PC-3 (cell line): ENCODE measurements around the gene ACOXL. TPM values are rescaled to one million over a fixed set of nuclear protein-coding genes. Genes with fewer than 3 reads are reported as not detected.

Experiments
- ATAC-seq: fragments of 200-7000 bp; cut with Tn5 transposase; 2 replicates; pipeline ENCODE4 v1.9.1; 2020; ENCODE audit warnings: mild to moderate bottlenecking, moderate library complexity
- BruUV-seq: library from RNA; stranded (reverse); fragments of 400-500 nt; replicated peaks from 2 replicates; lab custom pipeline; 2021; lab: Mats Ljungman, UMichigan
- CTCF ChIA-PET: fragments of 300-600 bp; sonication (Branson Sonifier 250); formaldehyde crosslinking; loops from one replicate; lab custom pipeline; 2022; ENCODE audit warnings: antibody characterized with exemption; lab: Charles Lee
- POLR2A ChIA-PET: fragments of 300-600 bp; sonication (Branson Sonifier 250); formaldehyde crosslinking; loops from one replicate; lab custom pipeline; 2022; ENCODE audit warnings: antibody characterized with exemption; ENCODE audit not compliant: unreplicated experiment; lab: Charles Lee
- DNase-seq: peaks from one replicate; pipeline ENCODE4 v3.0.0-alpha.2; 2015
- H2AFZ ChIP-seq: fragments of 300-600 bp; sonication (generic); 2 replicates; pipeline ENCODE4 v1.6.0; 2016; ENCODE audit warnings: antibody characterized with exemption, low read length
- H3F3A ChIP-seq: fragments of 300-600 bp; sonication (generic); one replicate; pipeline ENCODE4 v1.6.0; 2017; ENCODE audit warnings: antibody characterized with exemption, low read length, control low read depth, mild to moderate bottlenecking; ENCODE audit not compliant: unreplicated experiment
- H3K27ac ChIP-seq: fragments of 300-600 bp; sonication (generic); 2 replicates; pipeline ENCODE4 v1.5.1; 2016; ENCODE audit warnings: mild to moderate bottlenecking, low read length
- H3K27me3 ChIP-seq: fragments of 300-600 bp; sonication (generic); 2 replicates; pipeline ENCODE4 v1.6.1; 2016; ENCODE audit warnings: low read length, mixed read lengths
- H3K36me3 ChIP-seq: fragments of 300-600 bp; sonication (generic); 2 replicates; pipeline ENCODE4 v1.6.1; 2016; ENCODE audit warnings: low read depth, mixed run types, low read length, mixed read lengths
- H3K4me1 ChIP-seq: fragments of 300-600 bp; sonication (generic); 2 replicates; pipeline ENCODE4 v1.5.1; 2016; ENCODE audit warnings: low read length; ENCODE audit not compliant: insufficient read depth
- H3K4me2 ChIP-seq: fragments of 300-600 bp; sonication (generic); 2 replicates; pipeline ENCODE4 v1.6.0; 2016; ENCODE audit warnings: low read length
- H3K4me3 ChIP-seq: fragments of 300-600 bp; sonication (generic); 2 replicates; pipeline ENCODE4 v1.5.1; 2016; ENCODE audit warnings: mild to moderate bottlenecking, low read length, mixed read lengths
- H3K79me2 ChIP-seq: fragments of 300-600 bp; sonication (generic); 2 replicates; pipeline ENCODE4 v1.6.1; 2017; ENCODE audit warnings: low read length, mixed read lengths
- H3K9ac ChIP-seq: fragments of 300-600 bp; sonication (generic); 2 replicates; pipeline ENCODE4 v1.6.0; 2016; ENCODE audit warnings: mild to moderate bottlenecking, low read length
- H3K9me2 ChIP-seq: fragments of 300-600 bp; sonication (generic); replicated peaks from 2 replicates; pipeline ENCODE4 v1.6.1; 2016; ENCODE audit warnings: mixed run types, low read length, mixed read lengths
- H3K9me3 ChIP-seq: fragments of 300-600 bp; sonication (generic); 2 replicates; pipeline ENCODE4 v1.6.1; 2016; ENCODE audit warnings: low read length, mixed read lengths
- H4K20me1 ChIP-seq: fragments of 300-600 bp; sonication (generic); 2 replicates; pipeline ENCODE4 v1.6.1; 2016; ENCODE audit warnings: low read length, mixed read lengths
- CTCF ChIP-seq: fragments of 300-600 bp; sonication (generic); conservative IDR thresholded peaks from 2 replicates; pipeline ENCODE4 v1.5.1; 2017; ENCODE audit warnings: antibody characterized with exemption, low read depth, mild to moderate bottlenecking, low read length
- EZH2 ChIP-seq: fragments of 300-600 bp; sonication (generic); IDR thresholded peaks from one replicate; pipeline ENCODE4 v1.6.1; 2017; ENCODE audit warnings: antibody characterized with exemption, mild to moderate bottlenecking, low read length; ENCODE audit not compliant: unreplicated experiment
- EZH2phosphoT487 ChIP-seq: fragments of 300-600 bp; sonication (generic); IDR thresholded peaks from 2 replicates; pipeline ENCODE4 v1.6.1; 2018; ENCODE audit warnings: mild to moderate bottlenecking, antibody characterized with exemption, low read length, borderline replicate concordance
- intact Hi-C: fragments of 100-400 bp; cut with micrococcal nuclease; formaldehyde crosslinking; loops from 2 replicates; pipeline ENCODE4 v1.9.0; 2023
- total RNA-seq: library from RNA; depleted of rRNA; stranded (reverse); fragments of >200 nt; gene quantifications from 2 replicates; pipeline ENCODE4 v1.2.3, GENCODE V29; 2014

The ACOXL gene
- total RNA-seq, 1 experiment from 2014 or later: 16.3 TPM

- Histone ChIP-seq H2AFZ (no peak overlapping the region), H3K27ac (no peak overlapping the region), H3K79me2 (peaks cover 64% of the 10 kb centered on the region), H3F3A (no peaks in the 10 kb centered on the region), H3K4me1 (peaks cover 30% of the 10 kb centered on the region), H3K4me2 (no peak overlapping the region), H4K20me1 (peaks cover 8% of the 10 kb centered on the region; the same call in 1 of the 2 replicates), H3K4me3 (no peak overlapping the region), H3K36me3 (peaks cover 18% of the 10 kb centered on the region), H3K27me3 (no peaks in the 10 kb centered on the region), H3K9me3 (no peaks in the 10 kb centered on the region), H3K9me2 (no peaks in the 10 kb centered on the region), H3K9ac (no peak overlapping the region)
- intact Hi-C loops: no loop called here
- ATAC-seq (no peak), DNase-seq (no peak)
- no TSS peak for BruUV-seq
- TF ChIP-seq EZH2phosphoT487 (no peak), EZH2 (no peak), CTCF (no peak)
- ChIA-PET POLR2A (no interaction called here), CTCF (no interaction called here)
These were observed 409.7 kb downstream of the ACOXL start for GRCh38 chr2:111142101-111142500.

GRCh38 chr2:111143107-111143842 lies 410.9 kb downstream of the ACOXL start:
- Histone ChIP-seq H3K9ac (no peak overlapping the region), H3K9me2 (no peaks in the 10 kb centered on the region), H3K36me3 (peaks cover 18% of the 10 kb centered on the region), H3K4me1 (peaks cover 30% of the 10 kb centered on the region), H4K20me1 (peaks cover 8% of the 10 kb centered on the region; the same call in 1 of the 2 replicates), H3K4me2 (no peak overlapping the region), H3K9me3 (no peaks in the 10 kb centered on the region), H3K27ac (no peak overlapping the region), H3F3A (no peaks in the 10 kb centered on the region), H3K4me3 (no peak overlapping the region), H2AFZ (no peak overlapping the region), H3K27me3 (no peaks in the 10 kb centered on the region), H3K79me2 (peaks cover 60% of the 10 kb centered on the region)
- no TSS peak for BruUV-seq
- ChIA-PET CTCF (no interaction called here), POLR2A (no interaction called here)
- TF ChIP-seq EZH2: no peak
- TF ChIP-seq EZH2phosphoT487: no peak
- TF ChIP-seq CTCF: no peak
- intact Hi-C loops: no loop called here
- ATAC-seq (no peak), DNase-seq (no peak)

- CTCF ChIA-PET: no interaction called here
- no peaks in the 10 kb centered on the region for H3K27me3 ChIP-seq
- no peak for ATAC-seq
- BruUV-seq: no TSS peak
- no peaks in the 10 kb centered on the region for H3K9me2 ChIP-seq
- no peak overlapping the region for H3K4me2 ChIP-seq
- no peak overlapping the region for H3K4me3 ChIP-seq
- H3K9me3 ChIP-seq: no peaks in the 10 kb centered on the region
- intact Hi-C loops: no loop called here
- H3K36me3 ChIP-seq: peaks cover 18% of the 10 kb centered on the region
- H2AFZ ChIP-seq: no peak overlapping the region
- H3K27ac ChIP-seq: no peak overlapping the region
- H4K20me1 ChIP-seq: peaks cover 6% of the 10 kb centered on the region; the same call in 1 of the 2 replicates
- no peak for DNase-seq
- peaks cover 56% of the 10 kb centered on the region for H3K79me2 ChIP-seq
- H3K9ac ChIP-seq: no peak overlapping the region
- H3F3A ChIP-seq: no peaks in the 10 kb centered on the region
- POLR2A ChIA-PET: no interaction called here
- H3K4me1 ChIP-seq: peaks cover 25% of the 10 kb centered on the region
- TF ChIP-seq EZH2: no peak
These were observed 411.4 kb downstream of the ACOXL start for GRCh38 chr2:111143843-111144198.
